CD4-positive, alpha-beta T cell treated with Interleukin-4 for 4 hours (primary cell): ENCODE data around the gene GAB3.

Experiments used
- DNase-seq: peaks from one replicate; pipeline ENCODE4 v3.0.0-alpha.2; 2020

The GAB3 gene, protein sequence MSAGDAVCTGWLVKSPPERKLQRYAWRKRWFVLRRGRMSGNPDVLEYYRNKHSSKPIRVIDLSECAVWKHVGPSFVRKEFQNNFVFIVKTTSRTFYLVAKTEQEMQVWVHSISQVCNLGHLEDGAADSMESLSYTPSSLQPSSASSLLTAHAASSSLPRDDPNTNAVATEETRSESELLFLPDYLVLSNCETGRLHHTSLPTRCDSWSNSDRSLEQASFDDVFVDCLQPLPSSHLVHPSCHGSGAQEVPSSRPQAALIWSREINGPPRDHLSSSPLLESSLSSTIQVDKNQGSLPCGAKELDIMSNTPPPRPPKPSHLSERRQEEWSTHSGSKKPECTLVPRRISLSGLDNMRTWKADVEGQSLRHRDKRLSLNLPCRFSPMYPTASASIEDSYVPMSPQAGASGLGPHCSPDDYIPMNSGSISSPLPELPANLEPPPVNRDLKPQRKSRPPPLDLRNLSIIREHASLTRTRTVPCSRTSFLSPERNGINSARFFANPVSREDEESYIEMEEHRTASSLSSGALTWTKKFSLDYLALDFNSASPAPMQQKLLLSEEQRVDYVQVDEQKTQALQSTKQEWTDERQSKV

DNA sequence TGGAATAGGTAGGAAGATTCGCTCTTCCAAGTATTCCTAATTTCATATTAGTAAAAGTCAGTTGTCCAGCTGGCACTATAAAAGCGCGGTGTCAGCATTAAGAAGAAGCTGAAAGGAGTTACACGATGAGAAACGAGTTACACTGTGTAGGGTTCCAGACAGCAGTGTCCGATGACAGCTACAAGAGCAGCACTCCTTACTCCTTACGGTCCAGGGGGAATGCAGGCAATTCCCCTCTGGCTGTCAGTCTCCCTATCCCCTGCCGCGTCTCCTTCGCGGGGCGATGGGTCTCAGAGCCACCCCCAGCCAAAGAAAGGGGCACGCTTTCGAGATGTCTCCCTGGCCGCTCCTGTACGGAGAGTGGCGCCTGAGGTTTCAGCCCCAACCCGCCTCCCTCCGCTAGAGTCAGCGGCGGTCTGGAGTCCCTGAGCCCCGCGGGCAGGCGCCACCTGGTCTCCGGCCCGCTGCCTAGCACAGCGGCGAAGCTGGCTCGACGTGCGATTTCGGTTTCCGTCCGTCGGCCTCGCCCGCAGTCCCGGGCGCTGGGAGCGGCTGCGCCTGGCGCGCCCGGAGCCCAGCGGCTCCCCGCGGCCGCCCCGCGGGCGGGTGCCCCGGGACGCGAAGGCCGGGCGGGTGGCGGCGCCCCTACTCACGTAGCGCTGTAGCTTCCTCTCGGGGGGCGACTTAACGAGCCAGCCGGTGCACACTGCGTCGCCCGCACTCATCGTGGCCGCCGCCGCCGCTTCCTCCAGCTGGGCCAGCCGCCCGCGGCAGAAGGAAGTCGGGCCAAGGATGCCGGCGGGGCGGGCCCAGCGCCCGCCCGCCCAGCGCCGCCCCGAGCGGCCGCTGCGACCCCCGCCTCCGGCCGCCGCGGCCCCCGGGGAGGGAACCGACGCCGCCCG lies at the start of gene GAB3:
TSS of gene GAB3 (minus strand) at position 777 of the 902 bp plus-strand sequence. CDS start at position 725, 52 bp downstream.
- peak; percentile 18 for DNase-seq

DNA sequence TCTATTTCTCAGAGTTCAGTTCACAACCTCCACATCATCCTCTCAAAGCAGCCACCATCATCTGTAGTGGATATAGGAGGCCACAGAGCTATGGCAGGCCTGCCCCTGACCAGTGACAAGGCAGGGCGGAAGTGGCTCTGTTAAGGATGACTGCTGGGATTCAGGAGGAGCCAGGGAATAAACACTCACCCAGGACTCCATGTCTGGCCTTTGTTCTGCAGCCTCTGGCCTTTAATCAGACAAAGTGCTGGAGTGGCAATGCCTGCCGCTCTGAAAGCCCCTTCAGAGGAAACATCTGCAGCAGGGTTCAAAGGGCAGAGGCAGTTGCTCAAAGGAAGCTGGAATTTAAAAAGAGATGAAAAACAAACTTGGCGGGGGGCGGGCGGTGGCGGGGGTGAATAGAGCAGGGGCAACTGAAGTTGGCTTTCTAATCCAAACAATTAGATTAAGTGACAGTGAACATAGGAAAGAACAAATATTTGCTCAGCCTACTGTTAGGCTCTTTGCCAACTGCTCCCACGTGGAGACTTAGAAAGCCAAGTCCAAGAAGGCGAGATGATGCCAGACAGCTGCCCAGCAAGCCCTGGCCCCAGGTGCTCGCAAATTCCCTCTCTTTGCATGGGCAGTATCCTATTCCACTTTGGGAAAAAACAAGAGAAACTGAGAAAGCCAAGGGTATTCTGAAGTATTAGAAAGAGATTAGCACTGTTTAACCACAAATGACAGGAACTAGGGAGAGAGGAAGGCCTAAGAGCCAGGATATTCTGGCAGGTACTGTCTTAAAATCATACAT lies 48.9 kb upstream of the GAB3 start:
- no peak for DNase-seq

DNA sequence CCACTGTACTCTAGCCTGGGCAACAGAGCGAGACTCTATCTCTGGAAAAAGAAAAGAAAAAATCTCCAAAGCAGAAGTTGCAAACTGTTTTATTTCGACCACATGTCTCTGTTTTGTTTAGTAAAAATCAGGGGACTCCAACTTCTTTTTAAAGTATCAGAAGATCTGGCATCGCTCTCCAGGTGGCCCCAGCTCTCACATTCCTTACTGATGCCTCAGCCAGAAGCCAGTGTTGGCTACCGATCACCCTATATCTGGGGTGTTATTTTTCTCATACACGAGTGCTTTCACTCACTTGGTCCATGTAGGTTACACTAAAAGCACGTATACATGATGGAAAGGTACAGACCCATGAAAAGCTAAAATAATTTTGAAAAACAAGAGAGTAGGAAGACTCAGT lies 46.1 kb upstream of the GAB3 start:
- DNase-seq, result no peak

DNA sequence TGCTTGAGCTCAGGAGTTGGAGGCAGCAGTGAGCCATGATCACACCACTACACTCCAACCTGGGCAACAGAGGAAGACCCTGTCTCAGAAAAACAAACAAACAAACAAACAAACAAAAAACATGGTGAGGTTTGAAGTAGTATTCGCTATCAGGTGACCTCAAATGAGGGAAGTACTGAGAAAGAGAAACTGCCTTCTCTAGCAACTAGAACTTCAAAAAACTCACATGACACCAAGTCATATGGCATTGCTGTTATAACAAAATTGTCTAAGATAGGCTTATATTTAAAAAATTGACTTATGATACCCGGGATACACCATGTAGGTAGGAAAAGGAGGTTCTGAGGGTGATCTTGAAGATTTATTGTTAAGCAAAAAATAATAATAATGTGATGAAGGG lies 44.1 kb upstream of the GAB3 start:
- no peak for DNase-seq

DNA sequence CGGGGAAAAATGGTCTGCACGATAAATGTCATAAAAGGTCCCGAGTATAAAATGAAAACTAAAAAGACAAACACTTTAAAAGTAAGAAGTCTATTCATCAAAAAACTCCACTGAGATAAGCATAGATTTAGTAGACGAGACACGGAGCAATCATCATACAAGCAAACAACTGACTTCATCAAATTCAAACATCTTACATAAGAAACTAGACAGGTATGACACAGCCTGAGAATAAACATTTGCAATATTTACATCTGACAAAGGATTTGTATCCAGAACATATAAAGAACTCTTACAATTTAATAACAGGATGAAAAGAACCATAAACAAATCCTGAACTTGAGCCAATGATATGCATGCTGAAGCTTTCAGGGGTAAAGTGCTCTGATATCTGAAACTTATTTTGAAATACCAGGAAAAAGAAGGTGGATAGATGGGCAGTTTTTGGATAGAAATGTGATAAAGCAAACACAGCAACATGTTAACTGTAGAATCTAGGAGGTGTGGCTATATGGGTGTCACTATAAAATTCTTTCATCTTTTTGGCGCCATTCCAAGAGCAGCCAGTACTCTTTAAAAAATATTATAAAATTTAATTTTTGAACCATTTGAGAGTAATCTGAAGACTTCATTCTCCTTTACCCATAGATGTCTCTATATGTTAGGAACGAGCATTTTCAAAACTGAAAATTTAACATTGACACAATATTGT lies 42.4 kb upstream of the GAB3 start:
- no peak for DNase-seq

DNA sequence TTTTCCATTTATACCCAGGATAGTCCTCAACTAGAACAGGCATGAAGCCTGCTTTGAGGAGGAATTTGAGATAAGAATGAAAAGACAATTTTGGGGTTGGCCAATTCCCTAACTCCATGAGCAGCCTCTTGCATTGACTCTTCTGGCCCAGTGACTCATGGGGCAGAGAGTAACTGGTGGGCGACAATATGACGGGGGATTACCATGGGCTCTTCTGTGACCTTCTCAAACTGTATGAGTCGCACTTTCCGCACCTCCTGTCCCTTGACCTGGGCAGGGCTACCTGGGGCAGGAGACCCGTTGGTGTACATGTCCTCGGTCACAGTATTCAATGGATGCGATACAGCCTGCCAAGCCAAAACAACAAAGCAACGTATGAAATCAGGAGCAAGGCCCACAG lies 41.1 kb upstream of the GAB3 start:
- no peak for DNase-seq

DNA sequence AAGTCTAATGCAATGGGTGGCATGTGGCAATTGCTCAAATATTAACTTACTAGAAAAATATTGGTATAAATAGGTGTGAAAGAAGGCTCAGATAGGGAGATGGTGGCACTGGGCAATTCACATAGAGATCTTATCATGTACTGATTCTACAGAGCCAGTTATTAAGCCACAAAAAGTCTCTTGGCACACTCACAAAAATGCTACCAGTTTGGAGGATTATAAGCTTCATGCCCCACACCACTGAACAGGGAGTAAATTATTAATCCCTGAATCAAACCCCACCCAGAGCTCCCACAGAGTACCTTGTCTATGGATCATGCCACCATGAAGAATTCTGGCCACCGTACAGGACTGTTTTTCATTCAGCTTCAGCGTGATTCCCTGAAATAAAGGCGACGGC lies 40.6 kb upstream of the GAB3 start:
- DNase-seq, result no peak

DNA sequence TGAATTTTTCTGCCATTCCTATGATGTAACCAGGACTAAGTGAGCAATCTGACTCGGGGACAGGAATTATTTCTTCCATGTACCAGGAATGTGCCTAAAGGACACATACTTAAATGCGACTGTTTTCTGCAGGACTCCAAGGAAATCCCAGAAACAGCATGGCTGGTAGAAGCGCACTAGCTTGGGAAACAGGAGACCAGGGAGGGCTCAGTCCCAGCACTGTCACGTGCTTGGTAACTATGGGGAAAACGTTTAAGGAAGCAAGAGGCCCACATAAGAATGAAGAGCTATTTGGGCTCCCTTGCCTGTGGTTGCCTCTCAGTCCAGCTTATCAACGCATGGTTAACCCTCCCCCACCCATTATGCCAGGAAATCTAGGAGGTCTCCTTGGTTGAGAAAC lies 34.8 kb upstream of the GAB3 start:
- DNase-seq, result no peak

DNA sequence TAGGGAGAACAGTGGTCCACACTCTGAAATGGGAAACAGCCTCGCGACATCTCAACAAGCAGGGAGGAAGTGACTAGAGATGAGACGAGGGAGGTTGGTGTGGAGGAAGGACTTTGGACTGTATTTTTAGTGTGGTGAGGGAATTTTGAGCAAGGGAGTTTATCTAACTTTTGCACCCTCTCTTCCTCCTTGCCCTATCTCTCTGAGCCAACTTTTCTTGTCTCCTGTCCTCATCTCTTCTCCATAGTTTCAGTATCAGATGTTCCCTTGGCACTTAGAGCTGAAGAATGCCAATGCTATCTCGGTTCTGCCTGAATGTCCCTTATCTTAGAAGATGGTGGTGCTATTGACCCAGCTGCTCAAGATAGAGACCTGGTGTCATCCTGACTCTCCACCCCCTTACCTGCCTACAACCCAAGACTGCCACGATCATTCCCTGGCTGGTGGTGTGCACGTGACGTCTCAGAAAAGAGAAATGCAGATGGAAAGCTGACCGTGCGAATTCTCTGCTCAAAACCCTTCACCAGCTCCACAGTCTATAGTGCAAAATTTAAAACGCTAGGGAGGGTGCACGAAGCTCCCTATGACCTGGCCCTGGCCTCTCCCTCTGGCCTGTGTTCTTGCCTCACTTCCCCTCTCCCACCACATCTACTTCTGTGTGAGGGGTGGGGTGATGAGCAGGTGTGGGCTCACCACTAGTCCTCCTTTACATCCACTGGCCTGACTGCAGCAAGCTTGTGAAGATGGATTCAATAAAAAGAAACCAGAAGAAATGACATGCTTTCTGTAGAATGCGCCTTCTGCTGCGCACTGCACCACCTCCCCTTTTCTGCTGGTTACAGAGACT lies 33.5 kb upstream of the GAB3 start:
- DNase-seq, result no peak

DNA sequence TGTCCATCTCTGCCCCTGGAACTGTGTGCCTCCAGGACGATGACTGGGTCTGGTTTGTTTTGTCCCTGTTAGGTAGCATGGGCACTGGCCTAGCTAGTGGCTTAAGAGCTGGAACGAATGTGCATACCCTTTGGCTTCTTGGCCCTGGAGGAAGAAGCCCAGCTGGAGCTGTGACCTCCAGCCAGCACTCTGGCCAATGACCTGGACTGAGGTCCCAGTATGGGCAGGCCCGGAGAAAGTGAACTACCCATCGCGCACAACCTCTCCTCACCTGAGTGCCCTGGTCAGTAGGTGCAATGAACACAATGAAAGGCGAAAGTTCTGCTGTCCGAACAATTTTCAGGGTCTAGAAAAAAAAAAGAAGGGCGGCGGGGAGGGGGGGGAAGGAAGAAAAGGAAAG lies 30.1 kb upstream of the GAB3 start:
- DNase-seq, result no peak

DNA sequence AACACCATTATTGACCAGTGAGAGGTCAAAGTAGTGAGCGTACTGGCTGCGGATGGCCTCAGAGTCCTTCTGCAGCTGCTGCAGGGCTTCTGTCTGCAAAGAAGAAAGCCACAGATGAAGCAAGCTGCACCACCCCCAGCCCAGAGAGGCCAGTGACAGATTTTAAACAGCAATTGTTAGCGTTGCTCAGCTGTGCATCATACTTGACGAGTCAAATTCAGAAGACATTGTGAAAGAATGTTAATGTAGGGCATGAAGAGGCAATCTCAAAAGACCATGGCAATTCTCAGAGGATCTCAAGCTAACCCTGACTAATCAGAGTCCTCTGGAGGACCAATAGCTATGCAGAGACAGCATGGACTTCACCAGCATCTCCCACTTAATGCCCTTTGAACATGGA lies 28.4 kb upstream of the GAB3 start:
- no peak for DNase-seq

DNA sequence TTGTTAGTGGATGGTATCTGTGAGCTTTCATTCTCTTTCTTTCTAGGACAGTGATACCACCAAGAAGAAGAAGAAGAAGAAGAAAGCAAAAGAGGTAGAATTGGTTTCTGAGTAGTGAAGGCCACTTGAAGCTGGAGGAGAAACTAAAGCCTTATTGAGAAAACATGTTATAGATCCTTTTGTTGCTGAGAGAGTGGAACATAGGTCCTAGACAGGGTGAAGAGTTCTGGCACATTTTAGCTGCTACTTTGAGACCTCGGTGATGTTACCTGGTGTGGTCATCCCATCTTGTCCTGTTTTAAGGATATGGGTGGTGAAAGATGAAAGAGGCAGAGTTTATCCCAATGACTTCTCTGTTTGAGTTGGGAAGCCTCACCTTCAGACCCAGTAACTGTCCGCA lies 25.9 kb upstream of the GAB3 start:
- DNase-seq, result no peak

DNA sequence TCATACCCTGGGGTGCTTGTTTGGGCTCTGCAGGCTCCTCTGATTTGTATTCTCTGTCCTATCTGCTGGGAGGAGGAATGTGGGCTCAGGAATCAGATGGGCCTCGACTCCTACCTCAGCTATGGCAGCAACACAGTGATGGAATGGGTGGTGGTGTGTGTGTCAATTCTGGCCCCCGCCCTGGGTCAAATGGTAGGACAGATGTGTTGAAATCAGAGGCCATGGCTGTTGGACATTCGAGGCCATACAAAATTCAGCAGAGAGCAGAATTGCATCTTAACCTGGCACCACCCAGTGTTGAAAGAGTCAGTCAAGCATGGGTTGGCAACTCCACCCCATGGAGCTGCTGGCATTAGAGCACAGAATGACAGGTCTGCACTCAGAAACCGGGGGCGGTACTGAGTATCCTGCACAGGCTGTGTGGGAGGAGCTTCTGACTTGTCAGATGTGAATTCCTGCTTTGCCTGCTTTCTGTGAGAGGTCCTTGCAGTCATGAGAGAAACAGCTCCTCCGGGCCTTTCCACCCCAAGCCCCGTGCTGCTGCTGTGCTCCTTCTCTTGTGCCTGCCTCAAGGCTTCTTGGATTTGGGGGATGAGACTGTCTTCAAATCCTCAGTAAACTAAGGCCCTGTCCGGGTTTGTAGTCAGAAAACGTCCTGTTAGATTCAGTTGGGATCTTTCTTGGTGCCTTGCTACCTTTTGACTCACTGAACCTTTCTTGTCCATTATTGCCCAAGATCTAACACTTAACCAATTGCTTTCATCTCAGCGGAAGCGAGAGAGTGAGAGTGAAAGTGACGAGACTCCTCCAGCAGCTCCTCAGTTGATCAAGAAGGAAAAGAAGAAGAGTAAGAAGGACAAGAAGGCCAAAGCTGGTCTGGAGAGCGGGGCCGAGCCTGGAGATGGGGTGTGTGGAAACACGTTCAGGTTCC lies 24.8 kb upstream of the GAB3 start:
- no peak for DNase-seq

DNA sequence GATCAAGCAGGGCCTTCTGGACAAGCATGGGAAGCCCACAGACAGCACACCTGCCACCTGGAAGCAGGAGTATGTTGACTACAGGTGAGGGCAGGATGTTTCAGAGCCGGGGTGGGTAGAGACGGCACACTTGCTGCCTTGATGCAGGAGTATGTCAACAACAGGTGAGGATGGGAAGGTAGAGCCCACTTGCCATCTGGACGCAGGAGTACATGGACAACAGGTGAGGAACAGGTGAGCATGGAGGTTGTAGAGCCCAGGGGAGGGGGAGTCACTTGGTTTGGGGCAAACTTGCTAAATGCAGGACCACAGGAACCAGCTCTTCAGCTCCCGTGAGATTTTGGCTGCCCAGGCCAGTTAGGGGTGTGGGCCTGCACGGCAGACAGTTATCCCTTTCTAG lies 23.7 kb upstream of the GAB3 start:
- no peak for DNase-seq

DNA sequence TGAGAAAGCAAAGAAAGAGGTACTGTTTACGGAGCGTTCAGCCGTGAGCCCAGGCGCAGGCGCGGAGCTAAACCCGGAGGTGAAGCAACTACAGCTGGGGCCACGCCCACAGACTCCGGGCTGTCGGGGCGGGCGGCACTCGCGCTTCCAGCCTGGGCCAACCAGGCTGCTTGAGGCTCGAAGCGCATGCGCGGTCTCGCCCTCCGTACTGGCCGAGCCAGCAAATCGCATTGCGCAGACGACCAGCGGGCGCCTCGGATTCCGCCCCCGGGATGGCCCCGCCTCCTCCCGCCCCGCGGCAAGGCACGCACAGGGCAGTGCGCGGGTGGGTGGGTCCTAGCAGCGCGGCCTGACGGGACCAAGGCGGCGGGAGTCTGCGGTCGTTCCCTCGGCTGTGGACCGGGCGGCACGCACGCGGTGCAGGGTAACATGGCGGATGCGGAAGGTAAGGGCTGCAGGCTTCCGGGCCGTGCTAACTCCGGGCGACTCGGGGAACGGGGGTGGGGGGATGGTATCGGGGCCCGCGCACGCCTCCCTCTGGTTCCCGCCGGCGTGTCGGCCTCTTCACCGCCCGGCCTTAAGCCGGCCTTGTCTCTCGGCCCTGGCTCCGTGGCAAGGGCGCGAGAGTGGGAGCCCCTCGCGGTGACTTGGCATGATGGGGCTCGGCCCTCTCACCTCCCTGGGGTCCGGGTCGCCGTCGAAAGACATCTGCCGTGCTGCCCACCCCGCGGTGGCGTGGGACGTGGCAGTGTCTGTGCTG lies 11.8 kb upstream of the GAB3 start, which contains the start of gene DKC1:
TSS of gene DKC1 (plus strand) at position 328 of the 760 bp plus-strand sequence. CDS start at position 430, 102 bp downstream.
- peak; percentile 95 for DNase-seq

DNA sequence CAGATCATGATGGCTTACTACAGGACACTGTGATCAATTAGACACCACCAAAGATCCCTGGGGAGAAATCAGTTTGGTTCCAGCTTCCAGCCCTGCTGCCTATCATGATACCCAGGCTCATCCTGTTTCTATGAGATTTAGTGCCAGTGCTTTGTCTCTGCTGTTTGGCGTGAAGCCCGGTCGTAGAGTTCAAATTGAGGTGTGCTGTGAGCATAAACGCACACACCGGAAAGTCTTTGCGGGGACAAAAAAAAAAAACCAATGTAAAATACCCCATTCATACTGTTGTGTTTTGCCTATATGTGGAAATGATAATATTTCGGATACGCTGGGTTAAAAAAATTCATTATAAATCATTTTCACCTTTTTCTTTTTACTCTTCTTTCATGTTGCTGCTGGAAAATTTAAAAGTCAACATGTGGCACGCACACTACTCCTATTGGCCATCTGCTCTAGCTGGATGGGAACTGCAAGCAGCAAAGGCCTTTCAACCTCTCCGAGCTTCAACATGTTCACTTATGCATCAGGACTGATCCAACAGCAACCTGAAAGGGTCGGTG lies 11.2 kb upstream of the GAB3 start:
- DNase-seq, result no peak

DNA sequence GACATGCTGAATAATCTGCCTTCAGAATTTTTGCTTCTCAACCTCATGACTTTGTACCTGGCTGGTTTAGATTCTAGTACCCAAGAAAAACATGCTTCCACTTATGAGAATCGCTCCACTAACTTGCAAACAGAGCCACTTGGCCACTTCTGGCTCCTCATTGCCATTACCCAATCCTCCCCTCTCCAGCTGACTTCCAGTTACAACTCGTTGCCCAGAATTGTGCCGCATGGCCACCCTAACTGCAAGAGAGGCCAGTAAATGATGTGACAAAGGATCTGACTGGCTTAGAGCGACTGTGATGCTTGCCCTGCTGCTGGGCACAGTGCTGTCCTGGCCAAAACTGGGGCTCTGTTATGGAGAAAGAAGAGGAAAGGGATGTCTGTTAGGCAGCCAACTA lies 7.8 kb upstream of the GAB3 start:
- no peak for DNase-seq

DNA sequence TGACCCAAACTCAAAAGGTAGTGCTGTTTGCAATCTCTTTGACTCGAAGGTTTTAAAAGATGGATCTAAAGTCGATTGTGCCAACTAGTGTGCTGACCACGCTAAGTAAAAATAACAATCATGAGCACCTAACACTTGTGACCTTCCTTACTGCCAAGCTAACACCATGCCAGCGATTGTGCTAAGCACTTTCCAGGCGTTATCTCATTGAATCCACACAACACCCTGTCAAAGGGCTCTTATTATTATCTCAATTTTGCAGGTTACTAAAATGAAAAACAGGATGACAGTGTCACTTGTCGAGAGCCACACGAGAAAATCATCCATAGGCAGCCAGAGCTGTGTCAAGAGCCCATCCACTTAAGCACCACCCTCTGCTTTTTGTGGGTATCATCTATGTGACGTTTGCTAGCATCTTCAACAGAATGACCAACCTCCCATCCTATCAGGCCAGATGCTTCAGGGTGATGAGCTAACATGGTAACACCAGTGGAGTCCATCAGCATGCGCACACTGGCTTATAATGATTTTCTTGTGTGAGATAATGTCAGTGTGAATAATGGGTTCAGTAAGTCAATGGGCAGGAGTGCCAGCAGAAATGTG lies 893 bp upstream of the GAB3 start:
- no peak for DNase-seq
